GM19099 (cell line): ENCODE data around the gene BIRC2.

ENCODE experiments used
- POLR2A ChIP-seq: IDR thresholded peaks from 3 replicates; pipeline ENCODE4 v1.6.1; 2011; ENCODE audit warnings: low read depth; ENCODE audit not compliant: insufficient read length; ENCODE audit errors: extremely low read depth

BIRC2 gene

DNA sequence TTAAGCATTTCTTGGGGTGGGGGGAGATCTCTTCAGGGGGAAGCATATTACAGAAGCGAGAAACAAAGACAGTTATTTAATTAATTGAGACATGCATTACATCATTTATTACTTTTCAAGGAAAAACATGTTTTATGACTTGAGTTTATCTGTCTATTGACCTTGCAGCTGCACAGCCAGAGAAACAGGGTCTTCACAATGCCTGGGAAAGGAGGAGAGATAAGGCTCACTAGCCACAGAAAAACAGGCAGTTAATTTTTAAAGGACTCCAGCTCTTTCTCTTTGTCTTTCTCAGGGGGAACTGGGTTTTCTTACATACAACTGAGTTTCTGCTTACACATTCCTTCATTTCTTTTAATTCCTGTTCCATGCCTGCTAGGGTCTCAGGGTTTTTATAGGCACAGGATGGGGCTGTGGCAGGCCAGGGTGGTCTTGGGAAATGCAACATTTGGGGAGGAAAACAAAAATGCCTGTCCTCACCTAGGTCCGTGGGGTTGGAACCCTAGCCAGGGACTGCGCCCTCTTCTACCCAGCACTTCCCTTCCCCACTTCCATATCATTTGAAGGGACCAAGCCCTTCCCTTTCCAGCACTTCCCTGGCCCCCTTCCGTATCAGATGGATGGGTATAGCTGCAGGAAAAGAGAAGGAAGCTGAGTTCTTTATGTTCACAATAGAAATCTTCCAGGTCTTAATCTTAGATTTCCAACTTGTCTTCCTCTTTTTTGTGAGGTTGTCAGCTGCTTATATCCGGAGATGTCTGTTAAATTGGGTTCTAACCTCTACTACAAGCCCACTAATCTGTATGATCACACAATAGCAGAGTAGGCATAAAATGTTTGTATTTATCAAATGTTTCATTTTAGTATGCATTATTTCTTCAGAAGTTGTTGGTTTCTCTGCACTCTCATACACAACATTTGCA is 38.3 kb downstream of the BIRC2 start:
- TF ChIP-seq POLR2A: no peak

DNA sequence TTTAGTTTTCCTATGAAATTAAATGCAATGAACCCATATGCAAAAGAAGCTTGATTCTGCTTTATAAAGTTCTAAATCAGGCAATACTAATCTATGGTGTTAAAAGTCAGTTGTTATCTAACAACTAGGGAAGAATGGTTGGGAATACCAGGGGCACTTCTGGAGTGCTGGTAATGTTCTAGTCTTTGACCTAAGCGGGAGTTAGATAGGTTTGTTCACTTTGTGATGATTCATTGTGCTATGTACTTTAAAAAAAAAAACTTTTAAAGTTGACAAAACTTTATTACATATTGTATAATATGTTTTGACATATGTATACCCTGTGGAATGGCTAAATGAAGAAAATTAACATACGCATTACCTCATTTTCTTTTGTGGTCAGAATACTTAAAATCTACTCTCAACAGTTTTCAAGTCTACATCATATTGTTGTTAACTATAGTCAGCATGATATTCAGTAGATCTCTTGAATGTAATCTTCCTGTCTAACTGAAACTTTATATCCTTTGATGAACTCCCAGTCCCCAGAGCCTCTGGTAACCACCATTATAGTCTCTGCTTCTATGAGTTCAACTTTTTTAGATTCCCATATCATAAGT is 39.2 kb downstream of the BIRC2 start:
- TF ChIP-seq POLR2A: no peak

DNA sequence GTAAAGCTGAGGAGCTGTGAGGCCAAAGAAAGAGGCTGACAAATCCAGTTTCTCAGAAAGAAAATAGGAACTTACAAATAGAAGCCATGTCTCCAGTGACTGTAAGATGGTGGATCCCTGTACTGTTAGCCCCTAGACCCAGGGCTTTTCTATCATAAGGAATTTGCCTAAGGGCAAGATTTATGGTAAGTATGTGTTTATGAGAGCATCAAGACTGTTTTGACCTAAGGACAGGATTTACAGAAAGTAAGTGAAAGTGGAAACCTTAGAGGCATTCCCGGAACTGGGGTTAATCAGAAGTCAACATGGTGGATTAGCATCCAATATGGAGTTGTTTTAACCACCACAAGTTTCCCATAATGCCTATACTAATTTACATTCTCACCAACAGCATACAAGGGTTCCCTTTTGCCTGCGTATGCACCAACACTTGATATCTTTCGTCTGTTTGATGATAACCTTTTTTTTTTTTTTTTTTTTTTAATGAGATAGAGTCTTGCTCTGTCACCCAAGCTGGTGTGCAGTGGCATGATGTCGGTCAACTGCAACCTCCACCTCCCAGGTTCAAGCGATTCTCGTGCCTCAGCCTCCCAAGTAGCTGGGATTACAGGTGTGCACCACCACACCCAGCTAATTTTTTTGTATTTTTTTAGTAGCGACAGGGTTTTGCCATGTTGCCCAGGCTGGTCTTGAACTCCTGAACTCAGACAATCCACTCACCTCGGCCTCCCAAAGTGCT is 40.2 kb downstream of the BIRC2 start:
- no peak for TF ChIP-seq POLR2A

DNA sequence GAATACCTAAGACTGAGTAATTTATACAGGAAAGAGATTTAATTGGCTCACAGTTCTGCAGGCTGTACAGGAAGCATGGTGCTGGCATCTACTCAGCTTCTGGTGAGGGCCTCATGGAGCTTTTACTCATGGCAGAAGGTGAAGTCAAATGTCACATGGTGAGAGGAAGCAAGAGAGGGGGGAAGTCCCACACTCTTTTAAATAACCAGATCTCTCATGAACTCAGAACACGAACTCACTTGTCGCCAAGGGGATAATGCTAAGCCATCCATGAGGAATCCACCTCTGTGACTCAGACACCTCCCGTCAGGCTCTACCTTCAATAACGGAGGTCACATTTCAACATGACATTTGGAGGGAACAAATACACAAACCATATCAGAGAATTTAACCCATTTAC is 42.2 kb downstream of the BIRC2 start:
- TF ChIP-seq POLR2A: no peak

DNA sequence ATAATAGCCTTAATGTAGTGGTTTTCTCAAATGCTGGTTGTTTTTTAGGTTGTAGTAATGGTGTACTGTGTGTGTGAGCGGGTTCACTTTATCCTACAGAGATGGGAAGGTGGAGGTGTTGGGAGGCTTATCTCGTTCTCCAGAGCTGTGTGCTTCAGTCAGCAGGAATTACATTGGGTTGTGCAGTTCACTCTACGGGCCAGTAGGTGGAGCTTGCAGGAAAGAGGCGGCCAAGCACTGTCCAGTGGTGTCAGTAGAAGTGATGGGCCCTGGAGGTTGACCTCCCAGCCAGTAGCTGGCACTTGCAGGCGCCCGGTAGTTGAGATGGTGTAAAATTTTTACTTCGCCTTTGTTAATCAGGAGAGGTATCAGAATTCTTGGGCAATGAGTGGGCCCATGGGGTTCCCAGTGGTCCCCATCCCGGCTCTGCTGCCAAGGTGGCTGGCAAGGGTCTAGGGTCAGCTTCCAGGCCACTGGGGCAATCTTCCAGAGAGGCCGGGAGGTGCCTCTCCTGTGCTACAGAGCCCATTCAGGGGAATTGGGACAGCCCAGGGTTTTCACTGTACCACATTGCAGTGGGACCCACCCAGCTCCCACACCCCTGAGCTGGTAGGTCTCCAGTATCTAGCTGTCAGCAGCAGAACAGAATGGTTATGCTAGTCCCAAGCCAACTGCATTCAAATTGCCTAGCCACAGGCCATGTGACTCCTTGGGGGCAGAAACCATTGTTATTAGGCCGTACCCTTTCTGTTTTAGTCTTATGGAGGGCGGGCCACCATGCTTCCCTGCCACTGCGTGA is 43.9 kb downstream of the BIRC2 start:
- TF ChIP-seq POLR2A: no peak

DNA sequence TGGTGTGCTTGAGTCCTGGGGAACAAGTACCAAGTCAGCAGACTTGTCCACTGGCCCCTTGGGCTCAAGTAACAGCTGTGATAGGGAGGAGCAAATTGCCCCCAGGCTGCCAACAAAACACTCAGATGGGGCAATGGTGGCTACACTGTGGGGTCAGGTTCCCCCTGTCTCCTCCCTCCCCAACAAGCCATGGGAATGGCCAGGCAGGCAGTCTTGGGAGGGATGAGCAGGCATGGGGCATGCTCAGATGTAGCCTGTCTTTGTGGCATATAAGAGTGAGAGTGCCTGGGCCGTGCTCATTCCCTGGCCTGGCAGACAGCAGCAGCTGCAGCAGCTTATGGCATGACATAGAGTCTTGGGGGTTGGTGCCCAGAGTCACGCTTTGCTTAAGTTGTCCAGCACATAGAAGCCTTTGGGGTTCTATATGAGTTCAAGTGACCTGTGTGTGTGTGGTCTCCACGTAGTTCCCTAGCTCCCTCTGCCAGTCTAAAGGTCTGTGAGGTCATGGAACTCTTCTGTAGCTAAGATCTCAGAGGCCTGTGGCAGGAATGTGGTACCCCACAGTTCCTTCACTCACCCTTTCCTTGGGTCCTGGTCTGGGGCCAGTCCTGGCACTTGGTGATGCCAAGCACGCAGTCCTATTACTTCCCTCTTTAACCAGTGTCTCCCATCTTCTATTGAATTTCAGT is 44.7 kb downstream of the BIRC2 start:
- TF ChIP-seq POLR2A: no peak

DNA sequence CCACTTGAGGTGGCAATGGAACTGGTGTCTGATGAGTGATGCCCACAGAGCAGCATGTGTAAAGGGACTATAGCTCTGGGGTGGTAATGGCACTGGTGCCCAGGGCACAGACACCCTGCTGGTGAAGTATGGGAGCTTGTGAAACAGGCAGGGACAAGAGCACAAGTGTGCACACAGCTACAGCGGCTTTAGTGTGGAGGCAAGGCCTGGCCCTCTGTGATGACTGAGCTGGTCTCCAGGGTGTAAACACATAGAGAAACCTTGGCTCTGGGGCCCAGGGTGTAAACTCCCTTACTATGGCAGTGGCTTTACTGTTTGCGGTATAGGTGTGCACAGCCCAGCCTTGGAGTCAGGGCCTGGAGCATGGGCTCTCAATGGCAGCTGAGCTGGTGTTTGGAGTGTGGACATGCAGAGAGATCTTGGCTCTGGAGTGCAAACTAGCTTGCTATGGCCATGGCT is 46.3 kb downstream of the BIRC2 start:
- no peak for TF ChIP-seq POLR2A

DNA sequence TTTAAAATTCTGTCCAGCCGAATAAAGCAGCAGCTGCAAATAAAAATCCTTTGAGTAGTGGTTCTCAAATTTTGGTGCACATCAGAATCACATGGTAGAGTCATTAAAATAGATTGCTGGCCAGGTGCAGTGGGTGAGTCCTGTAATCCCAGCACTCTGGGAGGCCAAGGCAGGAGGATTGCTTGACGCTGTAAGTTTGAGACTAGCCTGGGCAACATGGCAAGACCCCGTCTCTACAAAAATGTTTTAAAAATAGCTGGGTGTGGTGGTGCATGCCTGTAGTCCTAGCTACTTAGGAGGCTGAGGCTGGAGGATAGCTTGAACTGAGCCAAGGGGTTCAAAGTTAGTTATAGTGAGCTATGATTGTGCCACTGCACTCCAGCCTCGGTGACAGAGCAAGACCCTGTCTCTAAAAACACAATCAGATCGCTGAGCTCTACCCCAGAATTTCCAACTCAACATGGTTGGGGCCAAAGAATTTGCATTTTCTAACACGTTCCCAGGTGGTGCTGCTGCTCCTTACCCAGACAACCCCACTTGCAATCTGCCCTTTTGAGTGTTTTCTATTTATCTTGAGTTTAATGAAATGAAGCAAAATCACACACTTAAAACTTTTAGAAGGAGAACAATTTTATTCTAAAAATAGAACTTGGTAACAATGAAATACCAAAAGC is 48.8 kb downstream of the BIRC2 start:
- TF ChIP-seq POLR2A: no peak

DNA sequence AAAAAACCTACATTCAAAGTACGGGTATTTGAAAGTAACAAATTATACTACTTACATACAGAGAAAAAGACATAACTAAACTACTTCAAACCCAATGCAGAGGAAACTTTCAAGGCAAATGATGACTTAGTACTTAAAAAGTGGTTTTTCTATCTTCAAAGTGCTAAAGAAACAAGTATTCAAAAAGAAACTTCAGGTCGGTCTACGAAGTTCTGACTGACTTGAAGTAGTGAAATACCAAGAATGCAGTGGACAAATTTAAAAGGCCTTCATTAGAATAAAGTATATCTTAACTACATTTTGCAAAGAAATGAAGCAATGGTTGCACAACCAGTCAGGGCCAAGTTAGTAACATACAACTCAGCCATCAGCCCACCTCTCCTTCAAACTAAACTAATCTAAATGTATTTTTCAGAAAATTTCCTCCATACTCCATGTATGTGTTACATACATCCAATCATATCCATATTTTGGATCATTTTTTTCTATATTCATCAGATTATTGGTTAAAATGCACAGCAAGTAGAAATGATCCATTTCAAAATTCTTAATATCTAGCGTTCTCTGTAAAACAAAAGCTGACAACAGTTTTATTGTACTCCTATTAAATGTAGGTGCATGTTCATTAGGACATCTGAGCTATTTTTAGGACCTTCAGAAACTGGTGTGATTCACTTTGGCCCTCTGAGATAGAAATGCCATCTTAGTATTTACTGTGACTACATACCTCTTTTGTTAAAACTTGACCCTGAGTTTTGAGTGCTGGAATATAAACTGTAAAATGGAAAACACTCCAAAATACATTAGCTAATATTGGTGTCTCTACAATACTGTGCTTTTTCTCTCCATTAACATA is 49.9 kb downstream of the BIRC2 start:
- no peak for TF ChIP-seq POLR2A

DNA sequence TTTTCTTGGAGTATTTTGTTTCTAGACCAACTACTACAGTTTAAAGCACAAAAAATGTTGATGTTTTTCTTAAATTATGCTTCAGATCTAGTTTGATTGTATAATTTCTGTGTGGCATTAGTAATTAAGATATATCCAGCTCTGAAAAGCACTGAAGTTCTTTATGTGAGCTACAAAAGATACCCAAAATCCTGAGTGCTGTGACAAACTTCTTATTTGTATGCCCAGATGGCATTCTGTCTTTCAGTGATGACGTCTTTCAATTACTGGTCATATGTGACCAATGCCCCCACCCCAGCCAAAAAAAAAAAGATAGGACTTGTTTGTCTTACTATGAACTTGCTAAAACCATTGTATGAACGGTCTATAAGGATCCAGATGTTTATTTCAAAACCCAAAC is 51.3 kb downstream of the BIRC2 start:
- TF ChIP-seq POLR2A: no peak

DNA sequence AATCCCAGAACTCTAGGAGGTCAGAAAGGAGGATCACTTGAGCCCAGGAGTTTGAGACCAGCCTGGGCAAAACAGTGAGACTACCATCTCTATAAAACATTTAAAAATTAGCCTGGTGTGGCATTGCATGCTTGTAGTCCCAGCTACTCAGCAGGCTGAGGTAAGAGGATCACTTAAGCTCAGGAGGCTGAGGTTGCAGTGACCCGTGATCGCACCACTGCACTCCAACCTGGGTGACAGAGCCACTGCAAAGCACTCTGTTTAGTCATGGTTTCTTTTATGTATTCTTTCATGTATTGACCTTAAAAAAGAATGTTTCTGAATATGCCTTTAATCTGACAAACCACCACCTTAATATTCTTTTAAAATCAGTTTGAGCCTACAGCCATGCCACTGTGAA is 52.2 kb downstream of the BIRC2 start:
- no peak for TF ChIP-seq POLR2A

DNA sequence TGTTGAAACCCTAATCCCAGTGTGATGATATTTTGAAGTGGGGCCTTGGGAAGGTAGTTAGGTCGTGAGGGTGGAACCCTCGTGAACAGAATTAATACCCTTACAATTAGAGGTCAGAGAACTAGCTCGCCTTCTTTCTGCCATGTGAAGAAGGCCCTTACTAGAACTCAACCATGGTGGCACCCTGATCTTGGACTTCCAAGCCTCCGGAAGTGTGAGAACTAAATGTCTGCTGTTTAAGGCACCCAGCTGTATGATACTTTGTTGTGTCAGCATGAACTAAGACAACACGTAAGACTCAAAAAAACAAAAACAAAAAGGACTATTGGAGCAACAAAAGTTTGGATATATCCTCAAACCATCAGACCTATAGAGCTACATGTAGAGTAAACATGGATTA is 53.6 kb downstream of the BIRC2 start:
- TF ChIP-seq POLR2A: no peak

DNA sequence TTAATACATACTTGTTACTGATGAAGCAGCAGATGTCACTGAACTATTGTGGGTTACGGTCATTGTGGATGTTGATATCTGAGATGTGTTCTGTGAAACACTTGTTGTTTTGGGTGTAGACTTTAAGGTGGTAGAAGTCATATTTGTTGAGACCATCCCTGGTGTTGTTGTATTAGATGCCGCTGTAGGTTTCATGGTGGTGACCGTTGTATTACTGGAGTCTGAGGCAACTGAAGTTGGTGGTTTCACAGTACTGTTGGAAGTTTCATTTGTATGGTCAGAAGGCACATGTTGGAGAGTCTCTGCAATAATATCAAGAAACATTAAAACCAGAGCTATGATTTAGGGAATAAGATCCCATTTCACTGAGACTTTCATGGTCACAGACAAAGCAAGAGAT is 54.9 kb downstream of the BIRC2 start:
- no peak for TF ChIP-seq POLR2A
